IPS-18a (cell line): ENCODE data around the gene PACSIN2.

Experiments
- H3K27ac ChIP-seq: one replicate; pipeline ENCODE4 v1.5.1; 2013; ENCODE audit warnings: low read length
- H3K27me3 ChIP-seq: one replicate; pipeline ENCODE4 v1.6.1; 2013; ENCODE audit warnings: mild to moderate bottlenecking, low read length; ENCODE audit not compliant: control insufficient read depth, insufficient read depth
- H3K36me3 ChIP-seq: one replicate; pipeline ENCODE4 v1.6.1; 2013; ENCODE audit warnings: low read depth, low read length; ENCODE audit not compliant: control insufficient read depth
- H3K4me1 ChIP-seq: one replicate; pipeline ENCODE4 v1.6.1; 2013; ENCODE audit warnings: low read depth, low read length; ENCODE audit not compliant: control insufficient read depth
- H3K4me3 ChIP-seq: one replicate; pipeline ENCODE4 v1.5.1; 2013; ENCODE audit warnings: low read length
- H3K9ac ChIP-seq: one replicate; pipeline ENCODE4 v1.6.1; 2013; ENCODE audit warnings: mild to moderate bottlenecking, low read length, moderate library complexity
- H3K9me3 ChIP-seq: one replicate; pipeline ENCODE4 v1.6.1; 2013; ENCODE audit warnings: low read depth, low read length; ENCODE audit not compliant: control insufficient read depth

Gene PACSIN2

GRCh38 chr22:42948294-42948693, 66.7 kb downstream of the PACSIN2 start:
- Histone ChIP-seq H3K9ac (no peak overlapping the region), H3K4me3 (no peak overlapping the region), H3K27me3 (no peaks in the 10 kb centered on the region), H3K4me1 (peaks cover 16% of the 10 kb centered on the region), H3K36me3 (no peaks in the 10 kb centered on the region), H3K27ac (no peak overlapping the region), H3K9me3 (no peaks in the 10 kb centered on the region)

- Histone ChIP-seq H3K9me3 (no peaks in the 10 kb centered on the region), H3K27me3 (no peaks in the 10 kb centered on the region), H3K36me3 (no peaks in the 10 kb centered on the region), H3K4me3 (no peak overlapping the region), H3K9ac (no peak overlapping the region), H3K4me1 (peaks cover 16% of the 10 kb centered on the region), H3K27ac (no peak overlapping the region)
These were observed 67.5 kb downstream of the PACSIN2 start for GRCh38 chr22:42947211-42947990.

- Histone ChIP-seq H3K4me3 (no peak overlapping the region), H3K36me3 (no peaks in the 10 kb centered on the region), H3K4me1 (peaks cover 16% of the 10 kb centered on the region), H3K27ac (no peak overlapping the region), H3K27me3 (no peaks in the 10 kb centered on the region), H3K9me3 (no peaks in the 10 kb centered on the region), H3K9ac (no peak overlapping the region)
These were observed 68.3 kb downstream of the PACSIN2 start for GRCh38 chr22:42946546-42947198.

GRCh38 chr22:42945736-42946135, 69.2 kb downstream of the PACSIN2 start:
- Histone ChIP-seq H3K4me3 (no peak overlapping the region), H3K27ac (no peak overlapping the region), H3K9me3 (no peaks in the 10 kb centered on the region), H3K27me3 (no peaks in the 10 kb centered on the region), H3K36me3 (no peaks in the 10 kb centered on the region), H3K9ac (no peak overlapping the region), H3K4me1 (peaks cover 15% of the 10 kb centered on the region)

- no peak overlapping the region for H3K4me3 ChIP-seq
- no peaks in the 10 kb centered on the region for H3K36me3 ChIP-seq
- H3K4me1 ChIP-seq, result peaks cover 20% of the 10 kb centered on the region
- no peak overlapping the region for H3K9ac ChIP-seq
- no peaks in the 10 kb centered on the region for H3K27me3 ChIP-seq
- no peak overlapping the region for H3K27ac ChIP-seq
- H3K9me3 ChIP-seq, result no peaks in the 10 kb centered on the region
These were observed 69.9 kb downstream of the PACSIN2 start for GRCh38 chr22:42945027-42945426.

GRCh38 chr22:42944409-42944808, 70.5 kb downstream of the PACSIN2 start:
- Histone ChIP-seq H3K4me3 (no peak overlapping the region), H3K9me3 (no peaks in the 10 kb centered on the region), H3K9ac (no peak overlapping the region), H3K27me3 (no peaks in the 10 kb centered on the region), H3K4me1 (peaks cover 20% of the 10 kb centered on the region), H3K27ac (no peak overlapping the region), H3K36me3 (no peaks in the 10 kb centered on the region)

- Histone ChIP-seq H3K9me3 (no peaks in the 10 kb centered on the region), H3K27ac (no peak overlapping the region), H3K27me3 (no peaks in the 10 kb centered on the region), H3K36me3 (no peaks in the 10 kb centered on the region), H3K9ac (no peak overlapping the region), H3K4me3 (no peak overlapping the region), H3K4me1 (peaks cover 20% of the 10 kb centered on the region)
These were observed 71.0 kb downstream of the PACSIN2 start for GRCh38 chr22:42943981-42944380.

- no peak overlapping the region for H3K27ac ChIP-seq
- peaks cover 19% of the 10 kb centered on the region for H3K4me1 ChIP-seq
- no peak overlapping the region for H3K4me3 ChIP-seq
- no peak overlapping the region for H3K9ac ChIP-seq
- H3K27me3 ChIP-seq, result no peaks in the 10 kb centered on the region
- no peaks in the 10 kb centered on the region for H3K9me3 ChIP-seq
- H3K36me3 ChIP-seq, result no peaks in the 10 kb centered on the region
These were observed 72.6 kb downstream of the PACSIN2 start for GRCh38 chr22:42942351-42942750.

- H3K27me3 ChIP-seq, result no peaks in the 10 kb centered on the region
- H3K36me3 ChIP-seq, result no peaks in the 10 kb centered on the region
- H3K9me3 ChIP-seq, result no peaks in the 10 kb centered on the region
- H3K9ac ChIP-seq, result no peak overlapping the region
- no peak overlapping the region for H3K4me3 ChIP-seq
- H3K27ac ChIP-seq, result no peak overlapping the region
- H3K4me1 ChIP-seq, result peaks cover 7% of the 10 kb centered on the region
These were observed 74.9 kb downstream of the PACSIN2 start for GRCh38 chr22:42939941-42940653.

GRCh38 chr22:42939451-42939881, 75.5 kb downstream of the PACSIN2 start:
- Histone ChIP-seq H3K4me3 (no peak overlapping the region), H3K27ac (no peak overlapping the region), H3K9ac (no peak overlapping the region), H3K36me3 (no peaks in the 10 kb centered on the region), H3K27me3 (no peaks in the 10 kb centered on the region), H3K9me3 (no peaks in the 10 kb centered on the region), H3K4me1 (peaks cover 7% of the 10 kb centered on the region)

- H3K36me3 ChIP-seq, result no peaks in the 10 kb centered on the region
- no peaks in the 10 kb centered on the region for H3K27me3 ChIP-seq
- H3K4me3 ChIP-seq, result no peak overlapping the region
- no peak overlapping the region for H3K27ac ChIP-seq
- H3K9me3 ChIP-seq, result no peaks in the 10 kb centered on the region
- peaks cover 7% of the 10 kb centered on the region for H3K4me1 ChIP-seq
- H3K9ac ChIP-seq, result no peak overlapping the region
These were observed 76.0 kb downstream of the PACSIN2 start for GRCh38 chr22:42938976-42939375.
